ENCODE results near the gene PTPRK. TPM values are rescaled to one million over a fixed set of nuclear protein-coding genes. Genes with fewer than 3 reads are reported as not detected.
A peak's percentile ranks its signal among the peaks of the same experiment; 100 is the strongest.

The PTPRK gene
- total and polyA plus RNA-seq, 7 donors: 6.0 to 51.3 (median 46.7) TPM

DNA sequence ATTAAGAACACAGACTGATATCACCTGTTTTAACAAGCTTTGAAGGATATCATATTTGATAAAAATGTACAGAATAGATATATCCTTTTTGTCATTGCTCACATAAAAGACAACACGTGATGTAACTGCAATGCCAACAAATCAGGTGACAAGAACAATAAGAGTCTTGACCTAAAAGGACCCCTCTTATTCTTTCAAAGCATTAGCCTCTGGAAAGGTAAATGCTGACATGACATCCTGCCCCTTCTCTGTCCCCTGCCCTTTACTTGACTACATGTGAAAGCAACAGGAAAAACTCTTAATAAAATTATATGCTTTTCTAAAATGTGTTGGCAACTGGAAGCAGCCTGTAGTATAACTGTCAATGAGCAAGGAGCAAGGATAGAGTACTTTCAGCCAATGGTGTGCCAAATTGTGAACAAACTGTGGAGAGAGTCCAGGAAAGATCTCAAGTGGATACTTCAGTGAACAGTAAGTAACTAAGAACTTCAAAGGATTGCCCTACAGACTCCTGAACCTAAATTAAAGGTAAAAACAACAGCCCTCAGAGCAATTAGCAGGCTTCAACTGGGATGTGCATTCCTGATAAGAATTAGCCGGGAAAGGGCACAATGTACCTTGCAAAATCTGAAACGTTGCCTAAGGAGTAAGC is 16.3 kb downstream of the PTPRK start:
- no peaks in the 10 kb centered on the region for H3K36me3 ChIP-seq
- no peaks in the 10 kb centered on the region for H3K27me3 ChIP-seq
- intact Hi-C loops (cut with DNase I): no loop called here
- TF ChIP-seq POLR2A (IDR thresholded peaks at IDR 0.05) (no peak), EP300 (IDR thresholded peaks at IDR 0.05) (no peak), POLR2AphosphoS5 (IDR thresholded peaks at IDR 0.05) (no peak)
- TF ChIP-seq, protein P1, sequence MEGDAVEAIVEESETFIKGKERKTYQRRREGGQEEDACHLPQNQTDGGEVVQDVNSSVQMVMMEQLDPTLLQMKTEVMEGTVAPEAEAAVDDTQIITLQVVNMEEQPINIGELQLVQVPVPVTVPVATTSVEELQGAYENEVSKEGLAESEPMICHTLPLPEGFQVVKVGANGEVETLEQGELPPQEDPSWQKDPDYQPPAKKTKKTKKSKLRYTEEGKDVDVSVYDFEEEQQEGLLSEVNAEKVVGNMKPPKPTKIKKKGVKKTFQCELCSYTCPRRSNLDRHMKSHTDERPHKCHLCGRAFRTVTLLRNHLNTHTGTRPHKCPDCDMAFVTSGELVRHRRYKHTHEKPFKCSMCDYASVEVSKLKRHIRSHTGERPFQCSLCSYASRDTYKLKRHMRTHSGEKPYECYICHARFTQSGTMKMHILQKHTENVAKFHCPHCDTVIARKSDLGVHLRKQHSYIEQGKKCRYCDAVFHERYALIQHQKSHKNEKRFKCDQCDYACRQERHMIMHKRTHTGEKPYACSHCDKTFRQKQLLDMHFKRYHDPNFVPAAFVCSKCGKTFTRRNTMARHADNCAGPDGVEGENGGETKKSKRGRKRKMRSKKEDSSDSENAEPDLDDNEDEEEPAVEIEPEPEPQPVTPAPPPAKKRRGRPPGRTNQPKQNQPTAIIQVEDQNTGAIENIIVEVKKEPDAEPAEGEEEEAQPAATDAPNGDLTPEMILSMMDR (IDR thresholded peaks at IDR 0.05): no peak
- DNase-seq: no peak
- H3K4me3 ChIP-seq: no peak overlapping the region
- peaks cover 0 to 75% (median 42%) of the 10 kb centered on the region in 4 donors for H3K4me1 ChIP-seq
- no peaks in the 10 kb centered on the region for H3K9me3 ChIP-seq
- 19 to 68% methylated on average over 3 of the region's 3 CpGs for WGBS, 2 donors
- H3K27ac ChIP-seq: peak overlapping the region in 1 of 4 donors; percentile 8

DNA sequence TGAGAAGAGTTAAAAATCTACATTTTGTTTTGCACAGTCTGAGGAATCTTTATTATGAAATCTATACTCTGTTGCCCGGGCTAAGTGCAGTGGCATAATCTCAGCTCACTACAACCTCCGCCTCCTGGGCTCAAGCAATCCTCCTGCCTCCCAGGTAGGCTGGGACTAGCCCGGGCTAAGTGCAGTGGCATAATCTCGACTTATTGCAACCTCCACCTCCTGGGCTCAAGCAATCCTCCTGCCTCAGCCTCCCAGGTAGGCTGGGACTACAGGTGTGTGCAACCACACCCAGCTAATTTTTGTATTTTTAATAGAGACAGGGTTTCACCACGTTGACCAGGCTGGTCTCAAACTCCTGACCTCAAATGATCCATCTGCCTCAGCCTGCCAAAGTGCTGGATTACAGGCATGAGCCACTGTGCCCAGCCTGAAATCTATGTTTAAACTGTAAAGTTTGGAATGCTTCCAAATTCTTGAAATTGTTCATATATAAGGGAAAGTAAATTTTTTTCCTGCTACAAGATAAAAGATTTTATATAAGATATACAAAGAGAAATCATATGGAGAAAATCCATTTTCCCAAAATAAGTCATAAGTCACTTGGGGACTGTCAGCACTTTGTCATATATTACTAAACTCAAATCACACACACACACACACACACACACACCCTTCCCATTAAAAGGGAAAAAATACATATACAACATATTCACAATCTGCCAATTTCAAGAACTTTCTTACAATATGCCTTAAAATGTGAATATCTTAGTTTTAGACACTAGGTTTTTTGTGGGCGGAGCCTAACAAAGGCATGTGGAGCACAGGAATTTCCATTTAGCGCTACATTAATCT is 19.4 kb downstream of the PTPRK start:
- H3K27me3 ChIP-seq: no peaks in the 10 kb centered on the region
- no peak for DNase-seq
- H3K4me3 ChIP-seq: no peak overlapping the region
- H3K27ac ChIP-seq: no peak overlapping the region
- intact Hi-C loops (cut with DNase I): no loop called here
- TF ChIP-seq EP300 (IDR thresholded peaks at IDR 0.05) (no peak), POLR2A (IDR thresholded peaks at IDR 0.05) (no peak), POLR2AphosphoS5 (IDR thresholded peaks at IDR 0.05) (no peak)
- TF ChIP-seq, protein P1 (IDR thresholded peaks at IDR 0.05): no peak
- 47 to 78% methylated on average over 7 of the region's 7 CpGs for WGBS, 2 donors
- H3K9me3 ChIP-seq: no peaks in the 10 kb centered on the region
- peaks cover 0 to 68% (median 41%) of the 10 kb centered on the region in 4 donors for H3K4me1 ChIP-seq
- H3K36me3 ChIP-seq: no peaks in the 10 kb centered on the region

DNA sequence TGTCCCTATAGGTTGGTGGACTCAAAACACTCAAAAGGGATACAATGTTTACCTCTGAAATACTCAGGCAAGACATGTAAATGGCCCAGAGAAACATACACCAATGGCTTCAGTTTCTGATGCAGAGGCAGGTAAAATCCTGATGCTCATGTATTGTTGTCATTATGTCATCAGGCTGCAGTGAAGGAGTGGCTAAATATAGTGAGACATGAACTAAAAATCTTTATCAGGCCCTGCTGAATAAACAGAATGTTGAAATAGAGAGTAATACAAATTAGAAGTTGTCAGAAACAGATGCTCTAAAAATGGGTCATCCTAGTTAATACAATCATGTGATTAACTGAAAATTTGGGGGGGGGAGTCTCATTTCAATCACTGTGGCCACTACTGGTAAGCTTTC is 20.4 kb downstream of the PTPRK start:
- H3K27ac ChIP-seq: no peak overlapping the region
- intact Hi-C loops (cut with DNase I): no loop called here
- TF ChIP-seq, protein P1 (IDR thresholded peaks at IDR 0.05): no peak
- no peak for TF ChIP-seq POLR2A (IDR thresholded peaks at IDR 0.05)
- no peak for TF ChIP-seq POLR2AphosphoS5 (IDR thresholded peaks at IDR 0.05)
- no peak for TF ChIP-seq EP300 (IDR thresholded peaks at IDR 0.05)
- H3K4me1 ChIP-seq: peaks cover 0 to 59% (median 35%) of the 10 kb centered on the region in 4 donors
- no peaks in the 10 kb centered on the region for H3K27me3 ChIP-seq
- no peaks in the 10 kb centered on the region for H3K9me3 ChIP-seq
- no peaks in the 10 kb centered on the region for H3K36me3 ChIP-seq
- no peak overlapping the region for H3K4me3 ChIP-seq
- no peak for DNase-seq

DNA sequence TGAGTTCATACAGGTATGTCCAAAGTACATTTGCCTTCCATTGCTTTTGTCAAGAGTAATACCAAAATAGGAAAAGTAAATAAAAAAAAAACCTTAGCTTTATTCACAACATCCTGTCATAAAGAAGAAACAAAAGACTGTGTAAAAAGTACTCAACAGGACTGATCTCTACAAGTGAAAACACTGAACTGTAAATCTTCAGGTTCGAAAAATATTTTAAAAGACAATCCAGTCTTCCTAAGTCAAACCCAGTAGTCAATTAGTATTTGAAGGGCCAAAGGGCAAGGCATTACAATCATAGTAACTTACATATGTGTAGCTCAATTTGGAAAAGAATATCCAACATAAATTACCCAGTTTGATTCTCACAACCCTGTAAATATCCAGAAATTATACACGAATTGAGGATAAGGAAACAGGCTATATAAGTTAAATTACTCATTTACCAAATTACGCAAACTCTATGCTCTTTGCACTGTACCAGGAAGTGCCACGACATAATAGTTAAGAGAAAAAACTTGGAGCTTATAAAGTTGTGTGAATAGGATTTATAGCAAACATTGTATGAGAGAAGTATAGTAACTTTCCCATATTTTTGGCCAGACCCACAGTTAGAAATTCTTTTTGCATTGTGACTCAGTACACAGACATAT is 21.2 kb downstream of the PTPRK start:
- no peak overlapping the region for H3K27ac ChIP-seq
- intact Hi-C loops (cut with DNase I): no loop called here
- no peak for DNase-seq
- WGBS, 2 donors: 15 to 60% methylated on average over 4 of the region's 4 CpGs
- no peaks in the 10 kb centered on the region for H3K27me3 ChIP-seq
- H3K36me3 ChIP-seq: no peaks in the 10 kb centered on the region
- H3K9me3 ChIP-seq: no peaks in the 10 kb centered on the region
- TF ChIP-seq, protein P1 (IDR thresholded peaks at IDR 0.05): no peak
- TF ChIP-seq POLR2A (IDR thresholded peaks at IDR 0.05) (no peak), EP300 (IDR thresholded peaks at IDR 0.05) (no peak), POLR2AphosphoS5 (IDR thresholded peaks at IDR 0.05) (no peak)
- no peak overlapping the region for H3K4me3 ChIP-seq
- peaks cover 0 to 58% (median 28%) of the 10 kb centered on the region in 4 donors for H3K4me1 ChIP-seq

All from sigmoid colon (tissue), 7 donors.